B cell (primary cell): ENCODE data around the gene LGALS9C. TPM values are rescaled to one million over a fixed set of nuclear protein-coding genes. Genes with fewer than 3 reads are reported as not detected.
"Not testable (repeated sequence)": the region's sequence is repeated elsewhere in the genome, so short reads cannot be mapped to it uniquely, and the experiment has no call there.

Source experiments
- ATAC-seq: fragments of 200-7000 bp; cut with Tn5 transposase; one replicate; pipeline ENCODE4 v1.10.0; 2021; ENCODE audit warnings: low read depth, mild to moderate bottlenecking, moderate number of reproducible peaks, moderate library complexity
- CTCF ChIA-PET: fragments of 350-600 bp; sonication (Branson Sonifier 250); formaldehyde crosslinking; loops from one replicate; lab custom pipeline; 2021; ENCODE audit warnings: antibody characterized with exemption, inconsistent platforms; lab: Charles Lee
- POLR2A ChIA-PET: fragments of 350-600 bp; sonication (Branson Sonifier 250); formaldehyde crosslinking; loops from one replicate; lab custom pipeline; 2021; ENCODE audit warnings: antibody characterized with exemption; lab: Charles Lee
- DNase-seq: peaks from one replicate; pipeline ENCODE4 v3.0.0; 2013
- H2AFZ ChIP-seq: 2 replicates; pipeline ENCODE4 v1.6.1; 2012; ENCODE audit warnings: mild to moderate bottlenecking, low read depth, low read length; ENCODE audit not compliant: insufficient read depth, poor library complexity, severe bottlenecking
- H3K27ac ChIP-seq, 2 donors: 1 replicate in 1 of 2; 2 replicates in 1 of 2; pipeline ENCODE4 v1.5.1; 2012 to 2013; ENCODE audit warnings: low read length in 2 of 2, mild to moderate bottlenecking in 2 of 2, moderate library complexity in 1 of 2
- H3K27me3 ChIP-seq, 4 experiments: fragments of 200-600 bp in 1 of 4; sonication (generic) in 1 of 4; replicated peaks in 1 of 4; 1 replicate in 2 of 4; 2 replicates in 2 of 4; pipeline versions ENCODE4 v1.6.1 to v1.7.0; 2013 to 2016; ENCODE audit warnings: low read length in 3 of 4, mild to moderate bottlenecking in 2 of 4, mixed read lengths in 1 of 4, moderate library complexity in 1 of 4; ENCODE audit not compliant: insufficient read depth in 4 of 4, control insufficient read depth in 3 of 4; ENCODE audit errors: control extremely low read depth in 1 of 4
- H3K36me3 ChIP-seq, 2 experiments: replicated peaks in 1 of 2; 1 replicate in 1 of 2; 2 replicates in 1 of 2; pipeline versions ENCODE4 v1.6.1 to v1.7.1; 2013; ENCODE audit warnings: low read length in 1 of 2; ENCODE audit not compliant: insufficient read depth in 2 of 2, control insufficient read depth in 1 of 2; ENCODE audit errors: control extremely low read depth in 1 of 2, extremely low read depth in 1 of 2
- H3K4me1 ChIP-seq, 2 donors: fragments of 200-600 bp in 1 of 2; sonication (generic) in 1 of 2; 1 replicate in 1 of 2; 2 replicates in 1 of 2; pipeline versions ENCODE4 v1.5.1 to v1.6.1; 2013 to 2017; ENCODE audit warnings: low read length in 2 of 2; ENCODE audit not compliant: control insufficient read depth in 2 of 2, insufficient read depth in 2 of 2
- H3K4me2 ChIP-seq: replicated peaks from 2 replicates; pipeline ENCODE3; 2012; ENCODE audit warnings: mild to moderate bottlenecking, low read depth, low read length; ENCODE audit not compliant: poor library complexity, severe bottlenecking
- H3K4me3 ChIP-seq, 5 experiments: fragments of 200-600 bp in 1 of 5; sonication (generic) in 1 of 5; 1 replicate in 3 of 5; 2 replicates in 2 of 5; pipeline versions ENCODE4 v1.5.1 to v1.7.0; 2011 to 2016; ENCODE audit warnings: low read length in 4 of 5, mild to moderate bottlenecking in 4 of 5, low read depth in 2 of 5, control low read depth in 1 of 5, moderate library complexity in 1 of 5; ENCODE audit not compliant: insufficient read depth in 1 of 5; ENCODE audit errors: control extremely low read depth in 1 of 5, extremely low read depth in 1 of 5
- H3K79me2 ChIP-seq: fragments of 200-600 bp; sonication (generic); one replicate; pipeline ENCODE4 v1.6.0; 2016; ENCODE audit warnings: low read length; ENCODE audit not compliant: control insufficient read depth, insufficient read depth
- H3K9ac ChIP-seq: fragments of 200-600 bp; sonication (generic); 2 replicates; pipeline ENCODE4 v1.6.1; 2017; ENCODE audit warnings: mild to moderate bottlenecking, low read length, moderate library complexity
- H3K9me3 ChIP-seq, 3 donors: one replicate each; pipeline versions ENCODE4 v1.6.1 to v1.7.1; 2013; ENCODE audit warnings: low read length in 2 of 3; ENCODE audit not compliant: control insufficient read depth in 2 of 3, insufficient read depth in 1 of 3; ENCODE audit errors: control extremely low read depth in 1 of 3
- H4K20me1 ChIP-seq: 2 replicates; pipeline ENCODE4 v1.6.0; 2012; ENCODE audit warnings: mild to moderate bottlenecking, low read length; ENCODE audit not compliant: insufficient read depth, control insufficient read depth, poor library complexity, severe bottlenecking
- H3K27ac Mint-ChIP-seq: one replicate; pipeline ENCODE4 v1.8.0; 2021; ENCODE audit warnings: mixed read lengths
- H3K27me3 Mint-ChIP-seq: one replicate; pipeline ENCODE4 v1.8.0; 2021; ENCODE audit warnings: mixed read lengths
- H3K4me1 Mint-ChIP-seq: one replicate; pipeline ENCODE4 v1.8.0; 2021; ENCODE audit warnings: mixed read lengths
- H3K4me3 Mint-ChIP-seq: one replicate; pipeline ENCODE4 v1.8.0; 2021; ENCODE audit warnings: mixed read lengths
- H3K9me3 Mint-ChIP-seq: one replicate; pipeline ENCODE4 v1.8.0; 2022; ENCODE audit warnings: mixed read lengths; ENCODE audit not compliant: insufficient read depth
- WGBS: methylation state at CpG from one replicate; pipeline ENCODE4 v1.1.5; 2013; ENCODE audit warnings: missing lambda C conversion rate; ENCODE audit not compliant: insufficient coverage; 5-methylcytosine and 5-hydroxymethylcytosine counted together
- intact Hi-C: fragments of 100-400 bp; cut with micrococcal nuclease; formaldehyde crosslinking; loops from one replicate; pipeline ENCODE4 v1.10.0; 2022
- polyA plus RNA-seq: library from polyadenylated mRNA; depleted of rRNA; stranded (reverse); fragments of >200 nt; gene quantifications from 2 replicates; pipeline ENCODE4 v1.2.3, GENCODE V29; 2012
- total RNA-seq, 2 donors: library from RNA; stranded (reverse); fragments of 120-200 nt in 1 of 2; gene quantifications; 1 replicate in 1 of 2; 2 replicates in 1 of 2; pipeline versions ENCODE4 v1.2.3 to v1.2.4, GENCODE V29; 2013 to 2022

LGALS9C gene
- total and polyA plus RNA-seq, 2 donors (not counting 1 experiment from before 2014, with no cell fraction given): 0.25 to 0.44 TPM

DNA sequence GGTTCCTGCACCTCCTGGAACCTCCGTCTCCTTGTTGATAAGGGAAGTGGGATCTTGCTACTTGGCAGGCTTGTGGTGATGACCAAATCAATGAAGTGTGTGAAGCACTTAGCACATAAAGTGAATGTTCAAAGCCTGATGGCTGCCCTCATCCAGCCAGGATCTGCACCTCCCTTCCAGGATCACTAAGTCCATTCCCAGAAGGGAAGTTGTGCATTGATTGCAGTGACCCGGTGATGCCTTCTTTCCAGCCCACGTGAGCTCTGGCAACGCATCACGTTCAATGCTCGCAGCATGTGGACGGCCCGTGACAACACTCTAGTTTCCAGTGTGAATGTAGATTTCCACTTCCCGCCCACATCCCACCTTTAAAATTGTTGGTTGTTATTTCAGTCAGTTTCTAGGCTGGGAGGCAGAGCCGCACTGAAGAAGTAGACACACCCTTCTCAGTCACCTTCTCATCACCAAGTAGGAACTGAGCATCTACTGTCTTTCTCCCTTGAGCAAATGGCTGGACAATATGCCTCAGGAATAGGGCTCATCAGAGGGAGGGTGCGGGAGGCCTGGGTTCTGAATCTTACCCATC is 6.2 kb upstream of the LGALS9C start:
- intact Hi-C loops, POLR2A ChIA-PET, H3K4me2 ChIP-seq, H3K4me1 Mint-ChIP-seq, H3K79me2 ChIP-seq, H3K9me3 ChIP-seq, ATAC-seq, H3K27ac ChIP-seq, H3K4me3 ChIP-seq, H3K4me3 Mint-ChIP-seq, H3K36me3 ChIP-seq, H3K9ac ChIP-seq, H3K4me1 ChIP-seq, DNase-seq, H3K27me3 Mint-ChIP-seq, H4K20me1 ChIP-seq, CTCF ChIA-PET, H3K27me3 ChIP-seq, H3K9me3 Mint-ChIP-seq, H3K27ac Mint-ChIP-seq, H2AFZ ChIP-seq: not testable (repeated sequence)
- no CpG with 5 or more reads among the region's 11 CpGs for WGBS

DNA sequence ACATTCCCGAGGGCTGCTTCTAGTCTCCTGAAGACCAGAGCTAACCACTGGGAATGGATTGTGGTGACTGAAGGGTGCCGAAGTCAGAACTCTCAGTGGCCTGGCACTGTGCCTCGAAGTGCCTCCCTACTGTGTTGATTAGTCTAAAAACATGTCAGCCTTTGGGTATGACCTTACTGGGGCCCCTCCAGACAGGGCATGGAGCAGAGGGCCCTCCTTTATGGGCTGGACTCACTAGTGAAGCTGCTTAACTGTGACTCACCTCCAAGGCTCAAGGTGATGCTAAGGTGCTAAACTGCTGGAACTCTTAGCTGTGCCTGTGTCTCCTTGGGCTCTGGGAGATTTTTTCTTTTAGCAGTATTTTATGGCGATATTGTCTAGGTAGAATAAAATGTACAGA is 2.6 kb upstream of the LGALS9C start:
- H3K27me3 ChIP-seq, ATAC-seq, H3K79me2 ChIP-seq, H3K9me3 Mint-ChIP-seq, H3K27me3 Mint-ChIP-seq, H3K27ac ChIP-seq, H3K9ac ChIP-seq, H3K4me1 ChIP-seq, H4K20me1 ChIP-seq, intact Hi-C loops, H3K9me3 ChIP-seq, CTCF ChIA-PET, DNase-seq, H2AFZ ChIP-seq, H3K4me3 Mint-ChIP-seq, H3K4me2 ChIP-seq, POLR2A ChIA-PET, H3K27ac Mint-ChIP-seq, H3K4me1 Mint-ChIP-seq, H3K4me3 ChIP-seq, H3K36me3 ChIP-seq: not testable (repeated sequence)
- WGBS: no CpG with 5 or more reads among the region's 4 CpGs

GRCh38 chr17:18474754-18475153 is 1.8 kb upstream of the LGALS9C start:
- DNase-seq, H3K4me3 Mint-ChIP-seq, H3K4me1 ChIP-seq, H4K20me1 ChIP-seq, H2AFZ ChIP-seq, POLR2A ChIA-PET, H3K4me3 ChIP-seq, ATAC-seq, H3K9ac ChIP-seq, H3K27ac ChIP-seq, H3K4me1 Mint-ChIP-seq, H3K79me2 ChIP-seq, H3K4me2 ChIP-seq, H3K27me3 Mint-ChIP-seq, intact Hi-C loops, H3K9me3 Mint-ChIP-seq, H3K36me3 ChIP-seq, H3K27me3 ChIP-seq, H3K9me3 ChIP-seq, H3K27ac Mint-ChIP-seq, CTCF ChIA-PET: not testable (repeated sequence)
- 100% methylated on average over 1 of the region's 7 CpGs for WGBS

- H3K9me3 Mint-ChIP-seq, H2AFZ ChIP-seq, H3K9ac ChIP-seq, H3K27me3 Mint-ChIP-seq, H3K27me3 ChIP-seq, H3K36me3 ChIP-seq, H3K4me3 Mint-ChIP-seq, H3K27ac ChIP-seq, H3K9me3 ChIP-seq, H3K4me3 ChIP-seq, ATAC-seq, CTCF ChIA-PET, POLR2A ChIA-PET, H3K27ac Mint-ChIP-seq, H3K79me2 ChIP-seq, H3K4me1 ChIP-seq, H3K4me2 ChIP-seq, H4K20me1 ChIP-seq, DNase-seq, H3K4me1 Mint-ChIP-seq, intact Hi-C loops: not testable (repeated sequence)
- WGBS: no CpG with 5 or more reads among the region's 5 CpGs
Observed at GRCh38 chr17:18477367-18477766, 778 bp downstream of the LGALS9C start.
